HCEC 1CT (cell line): ENCODE results near the gene CCDC85C.

Experiments used
- DNase-seq: peaks from one replicate; pipeline ENCODE4 v3.0.0-alpha.2; 2017

Gene CCDC85C

DNA sequence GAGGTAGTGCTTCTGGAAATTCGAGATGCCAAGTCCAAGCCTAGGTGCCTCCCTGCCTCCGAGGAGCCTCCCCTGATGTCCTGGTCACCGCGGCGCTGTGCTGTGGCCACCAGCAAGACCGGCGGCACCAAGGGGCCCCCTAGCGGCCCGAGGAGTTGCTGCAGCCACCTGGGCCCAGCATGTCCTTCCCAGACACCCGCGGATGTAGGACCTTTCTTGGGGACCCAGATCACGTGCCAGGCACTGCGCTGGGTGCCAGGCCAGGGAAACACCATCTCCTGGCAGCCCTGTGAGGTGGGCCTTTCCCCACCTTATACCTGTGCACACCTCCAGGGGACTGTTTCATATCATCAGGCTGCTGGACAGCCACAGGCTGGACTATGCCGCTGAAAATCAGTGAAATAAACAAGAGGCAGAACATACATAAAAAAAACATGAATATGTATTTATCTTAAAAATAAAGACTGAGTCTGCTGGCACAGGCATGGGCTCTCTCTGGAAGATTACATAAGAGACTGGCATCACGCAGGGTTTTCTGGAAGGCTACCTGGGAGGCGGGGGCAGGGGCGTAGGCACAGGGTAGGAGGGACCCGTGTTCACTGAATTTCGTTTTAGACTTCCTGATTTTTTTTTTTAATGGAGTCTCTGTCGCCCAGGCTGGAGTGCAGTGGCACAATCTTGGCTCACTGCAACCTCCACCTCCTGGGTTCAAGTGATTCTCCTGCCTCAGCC, 25.0 kb upstream of the CCDC85C start:
- DNase-seq = peak; percentile 65

- DNase-seq = no peak
Observed at GRCh38 chr14:99627510-99628381, 23.7 kb upstream of the CCDC85C start.

DNA sequence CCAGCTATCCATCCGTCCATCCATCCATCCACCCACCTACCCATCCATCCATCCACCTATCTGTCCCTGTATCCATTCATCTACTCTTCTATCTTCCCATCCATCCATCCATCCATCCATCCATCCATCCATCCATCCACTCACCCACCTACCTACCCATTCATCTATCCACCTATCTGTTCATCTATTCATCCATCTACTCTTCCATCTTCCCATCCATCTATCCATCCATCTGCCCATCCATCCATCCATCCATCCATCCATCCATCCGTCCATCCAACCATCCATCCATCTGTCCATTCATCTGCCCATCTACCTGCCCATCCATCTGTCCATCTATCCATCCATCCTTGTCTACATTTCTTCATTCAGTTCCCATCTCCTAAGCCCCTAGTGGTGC, 23.1 kb upstream of the CCDC85C start:
- DNase-seq = no peak

DNA sequence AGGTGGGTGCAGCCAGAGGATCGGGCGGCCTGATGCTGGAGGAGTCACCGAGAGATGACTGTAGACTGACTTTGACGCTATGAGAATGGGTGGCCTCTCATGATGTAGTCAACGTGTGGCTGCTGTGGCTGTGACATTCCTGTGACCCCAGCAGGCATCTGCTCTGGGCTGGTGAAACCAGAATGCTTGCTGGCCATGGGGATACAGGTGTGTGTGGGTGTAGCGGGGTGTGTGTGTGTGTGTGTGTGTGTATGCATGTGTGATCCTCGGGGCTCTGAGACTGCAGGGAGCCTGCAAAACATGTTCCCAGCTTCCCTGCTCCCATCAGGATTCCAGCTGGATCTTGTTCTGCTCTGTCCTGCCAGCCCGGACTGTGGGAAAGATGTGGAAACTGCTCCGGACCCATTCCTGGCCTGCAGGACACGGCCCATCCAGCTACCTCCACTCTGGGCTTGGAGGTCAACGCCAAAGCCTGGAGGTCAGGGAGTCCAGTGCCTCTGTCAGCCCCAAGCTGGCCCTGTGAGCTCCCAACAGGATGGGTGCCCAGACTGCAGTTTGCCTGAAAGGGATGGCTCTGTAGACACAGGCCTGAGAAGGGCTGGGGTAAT, 22.1 kb upstream of the CCDC85C start:
- DNase-seq = no peak

DNA sequence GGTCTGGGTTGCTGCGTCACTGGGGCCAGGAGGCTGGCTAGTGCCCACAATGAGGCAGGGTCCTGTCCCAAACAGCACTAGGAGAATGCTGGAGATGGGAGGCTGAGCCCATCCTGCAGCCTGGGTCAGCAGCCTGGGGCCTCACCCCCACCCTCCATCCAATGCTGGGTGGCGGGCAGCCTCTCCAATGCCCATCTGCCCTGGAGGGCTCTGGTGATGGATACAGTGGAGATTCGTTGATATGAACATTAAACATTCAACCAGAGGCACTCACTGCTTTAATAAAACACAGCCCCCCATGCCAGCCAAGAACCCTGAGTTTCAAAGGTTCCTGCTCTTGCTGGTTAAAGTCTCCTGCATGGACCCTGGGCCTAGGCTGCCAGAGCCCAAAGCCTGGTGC, 21.5 kb upstream of the CCDC85C start:
- no peak for DNase-seq

- DNase-seq = no peak
Observed at GRCh38 chr14:99624971-99625370, 21.0 kb upstream of the CCDC85C start.

DNA sequence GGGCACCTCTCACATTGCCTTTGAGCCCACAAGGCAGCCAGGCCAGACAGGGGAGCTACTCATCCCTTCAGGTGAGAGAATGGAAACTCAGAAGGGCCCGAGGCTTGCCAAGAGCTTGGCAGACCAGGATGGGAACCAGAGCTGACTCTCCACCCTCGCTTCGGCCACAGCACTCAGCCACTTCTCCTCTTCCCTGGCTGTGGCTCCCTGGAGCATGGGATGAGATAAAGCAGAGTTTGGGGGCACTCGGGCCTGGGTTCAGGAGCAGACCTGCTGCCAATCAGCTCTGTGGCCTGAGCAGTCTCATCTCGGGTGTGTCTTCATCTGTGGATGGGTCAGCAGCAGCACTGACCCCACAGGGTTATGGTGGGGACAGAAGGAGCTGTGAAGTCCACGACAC, 20.0 kb upstream of the CCDC85C start:
- no peak for DNase-seq

DNA sequence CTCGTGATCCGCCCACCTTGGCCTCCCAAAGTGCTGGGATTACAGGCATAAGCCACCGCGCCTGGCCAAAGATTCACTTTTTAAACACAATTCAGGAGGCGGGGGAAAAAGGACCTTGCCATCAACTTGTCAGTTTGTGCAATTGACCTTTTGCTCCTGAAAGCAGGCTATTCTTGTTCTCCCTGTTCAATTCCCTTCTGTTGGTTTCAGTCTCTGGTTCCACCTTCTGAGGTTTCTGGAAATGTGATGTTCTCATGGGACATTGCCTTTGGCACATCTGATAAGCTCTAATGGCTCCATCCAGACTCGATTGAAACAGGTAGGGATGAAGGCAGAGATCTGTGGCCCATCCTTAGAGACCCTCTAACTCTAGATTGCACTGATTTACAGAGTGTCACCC, 17.9 kb upstream of the CCDC85C start:
- DNase-seq = no peak

DNA sequence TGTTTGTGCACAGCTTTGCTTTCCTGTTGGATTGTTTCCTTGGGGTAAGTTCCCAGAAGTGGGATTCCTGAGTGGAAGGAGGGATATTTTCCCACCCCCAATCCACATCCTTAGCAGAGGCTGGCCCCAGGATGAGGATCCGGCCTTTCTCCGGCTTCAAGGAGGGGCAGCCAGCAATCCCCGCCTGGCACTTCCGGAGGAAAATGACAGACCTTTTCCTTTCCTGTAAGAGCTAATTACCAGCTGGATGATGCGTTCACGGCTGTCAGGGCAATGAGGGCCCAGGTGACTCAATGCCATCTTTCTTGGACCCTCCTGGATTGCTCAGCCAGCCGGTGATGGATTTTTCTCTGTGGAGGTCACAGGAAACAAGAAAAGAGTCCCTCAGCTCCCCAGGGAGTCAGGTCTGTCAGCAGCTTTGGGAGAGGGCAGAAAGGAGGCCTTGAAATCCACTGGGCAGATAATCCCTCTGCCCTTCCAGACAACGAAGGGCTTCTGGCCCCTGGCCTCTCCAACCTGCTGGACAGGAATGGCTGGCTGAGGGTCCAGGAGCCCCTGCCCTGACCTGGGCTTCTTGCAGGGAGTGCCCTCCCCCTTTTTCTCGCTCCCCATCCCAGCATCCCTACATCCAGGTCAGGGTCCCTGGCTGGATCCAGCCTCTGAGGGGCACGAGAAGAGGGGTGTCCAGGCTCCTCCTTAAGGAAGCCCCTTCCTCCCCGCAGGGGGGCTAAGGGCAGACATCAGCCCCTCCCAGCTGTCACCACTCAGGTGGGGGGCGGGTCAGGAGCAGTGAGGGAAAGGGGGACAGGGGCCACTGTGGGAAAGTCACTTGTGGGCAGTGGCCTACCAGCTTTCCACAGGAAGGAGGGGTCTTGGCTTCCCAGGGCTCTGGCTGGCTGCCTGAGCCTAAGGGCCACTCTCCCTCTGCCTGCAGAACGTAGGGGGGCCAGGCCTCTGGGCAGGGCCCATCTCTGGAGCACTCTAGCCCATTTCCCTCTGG, 16.1 kb upstream of the CCDC85C start:
- DNase-seq = no peak

DNA sequence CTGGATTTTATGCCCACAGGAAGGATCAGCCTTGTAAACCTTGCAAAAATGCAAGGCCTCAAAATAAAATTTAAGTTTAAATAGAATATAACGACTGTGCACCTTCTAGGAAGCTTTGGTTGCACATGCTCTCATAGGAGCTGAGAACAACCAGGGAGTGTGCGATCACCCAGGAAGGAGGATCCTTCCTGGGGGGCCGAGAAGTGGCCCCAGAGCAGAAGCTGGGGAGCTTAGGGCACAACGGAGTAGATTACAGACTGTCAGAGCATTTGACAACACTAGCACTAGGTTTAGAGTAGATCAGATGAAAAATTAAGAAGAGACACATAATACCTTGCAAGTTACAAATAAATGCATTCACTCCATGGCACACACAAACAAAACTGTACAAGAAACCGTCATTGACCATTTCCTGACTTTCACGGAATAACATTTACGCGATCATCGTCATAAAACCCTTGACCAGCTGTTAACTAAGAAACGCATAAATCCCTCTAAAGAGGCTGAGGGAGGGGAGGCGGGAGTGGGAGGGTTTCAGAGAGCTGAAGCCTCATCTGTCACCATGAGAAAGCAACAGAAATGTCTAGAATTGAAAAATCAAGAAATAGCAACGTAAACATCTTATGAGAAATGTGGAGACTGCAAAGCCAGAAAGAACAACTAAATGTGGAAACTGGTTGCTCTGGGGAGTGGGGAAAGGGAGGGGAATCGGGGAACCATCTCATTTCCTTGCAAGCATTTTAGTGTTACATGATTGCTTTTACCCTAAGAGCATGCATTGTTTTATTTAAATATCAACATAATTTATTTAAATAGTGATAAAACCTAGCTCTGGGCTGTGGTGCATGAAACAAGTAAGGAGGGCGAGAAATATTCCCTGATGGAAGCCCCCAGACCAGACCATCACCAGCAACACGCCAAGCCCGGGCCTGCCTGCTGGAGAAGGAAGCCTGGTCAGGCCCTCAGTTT, 13.1 kb upstream of the CCDC85C start:
- DNase-seq = no peak

DNA sequence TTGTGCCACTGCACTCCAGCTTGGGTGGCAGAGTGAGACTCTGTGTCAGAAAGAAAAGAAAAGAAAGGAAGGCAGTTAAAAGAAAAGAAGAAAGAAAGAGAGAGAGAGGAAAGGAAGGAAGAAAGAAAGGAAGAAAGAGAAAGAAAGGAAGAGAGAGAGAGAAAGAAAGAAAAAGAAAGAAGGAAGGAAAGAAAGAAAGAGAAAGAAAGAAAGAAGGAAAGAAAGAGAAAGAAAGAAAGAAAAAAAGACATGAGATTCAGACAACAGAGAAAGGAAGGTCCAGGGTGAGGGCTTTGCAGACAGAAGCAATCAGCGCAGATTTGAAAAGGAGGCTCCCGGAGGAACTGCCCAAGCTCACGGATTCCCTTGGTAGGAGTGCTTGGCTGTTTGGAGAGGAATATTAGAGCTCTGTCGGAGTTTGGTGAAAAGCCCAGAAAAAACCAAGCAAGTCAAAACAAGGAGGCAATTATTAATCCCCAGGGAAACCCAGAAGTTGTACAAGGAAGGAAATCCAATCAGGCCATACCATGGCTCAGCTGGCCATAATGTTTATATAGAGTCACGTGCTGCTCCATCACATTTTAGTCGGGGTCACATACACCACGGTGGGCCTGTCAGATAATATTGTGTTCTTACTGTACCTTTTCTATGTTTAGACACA, 11.6 kb upstream of the CCDC85C start:
- DNase-seq = no peak

GRCh38 chr14:99612738-99613330, 8.8 kb upstream of the CCDC85C start:
- DNase-seq = peak; percentile 52

GRCh38 chr14:99612071-99612737, 8.2 kb upstream of the CCDC85C start:
- no peak for DNase-seq

- no peak for DNase-seq
Observed at GRCh38 chr14:99611646-99612045, 7.6 kb upstream of the CCDC85C start.

DNA sequence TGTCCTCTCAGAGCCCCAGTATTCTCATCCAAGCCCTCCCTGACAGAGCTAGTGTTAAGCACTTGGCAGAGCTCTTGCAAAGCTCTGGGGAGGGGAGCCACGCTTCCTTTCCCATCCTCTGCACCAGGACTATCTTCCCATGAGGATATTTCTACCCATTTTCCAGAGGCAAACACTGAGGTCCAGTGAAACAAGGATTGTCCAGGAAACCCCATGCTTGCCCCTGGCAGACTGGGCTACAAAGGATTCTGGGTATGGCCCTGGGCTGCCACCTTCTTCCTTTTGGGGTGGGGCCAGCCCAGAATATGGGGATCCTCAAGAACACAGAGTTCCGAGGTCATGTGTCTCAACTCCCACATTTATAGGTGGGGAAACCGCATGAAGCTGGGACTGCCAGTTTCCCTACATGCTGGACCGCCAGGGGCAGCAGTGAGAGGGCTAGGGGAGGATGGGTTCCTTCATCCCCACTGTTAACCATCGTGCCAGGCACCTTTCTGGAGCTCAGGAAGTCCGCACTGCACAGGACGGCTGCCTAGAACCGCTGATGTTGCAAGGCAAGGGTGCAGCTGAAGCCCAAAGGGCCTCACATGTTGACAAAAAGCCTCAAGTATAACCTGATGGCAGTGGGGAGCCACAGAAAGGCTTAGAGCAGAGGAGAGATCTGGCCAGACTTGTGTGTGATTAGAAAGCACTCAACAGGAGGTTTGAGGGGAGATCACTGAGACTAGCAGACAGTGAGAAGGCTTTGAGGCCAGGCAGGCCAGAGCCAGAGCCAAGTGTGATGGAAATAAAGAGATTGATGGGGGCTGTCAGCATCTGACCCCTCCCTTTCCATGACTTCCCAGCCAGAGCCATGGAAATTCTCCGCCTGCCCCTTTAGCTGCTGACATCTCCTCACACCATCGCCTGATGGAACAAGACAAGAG, 5.5 kb upstream of the CCDC85C start:
- DNase-seq = no peak

DNA sequence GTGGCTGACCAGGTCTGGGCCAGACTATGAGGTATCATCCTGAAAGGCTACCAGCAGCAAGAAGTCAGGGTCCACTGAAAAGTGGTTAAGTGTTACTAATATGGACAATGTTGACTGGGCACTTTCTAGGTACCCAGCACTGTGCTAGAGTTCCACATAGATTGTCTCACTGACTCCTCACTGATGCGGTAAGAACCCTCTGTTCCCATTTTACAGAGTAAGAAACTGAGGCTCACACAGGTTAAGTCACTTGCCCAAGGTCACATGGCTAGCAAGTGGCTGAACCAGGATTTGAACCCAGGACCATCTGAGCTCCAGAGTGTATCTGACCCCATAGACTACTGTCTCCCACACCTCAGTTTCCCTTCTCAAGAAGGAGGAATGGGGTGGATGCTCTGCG, 4.6 kb upstream of the CCDC85C start:
- no peak for DNase-seq

- DNase-seq = no peak
Observed at GRCh38 chr14:99606359-99606758, 2.4 kb upstream of the CCDC85C start.

GRCh38 chr14:99605299-99605961, 1.4 kb upstream of the CCDC85C start:
- DNase-seq = peak; percentile 24
